T-helper 1 cell treated with Interleukin-12 subunit alpha and Interleukin-12 subunit beta and Interleukin-4 antibody, amounts not matched to agents 30 ng/mL and 1 ng/mL, for 36 hours (primary cell): Measurements from ENCODE around the gene BCAP31. TPM values are rescaled to one million over a fixed set of nuclear protein-coding genes. Genes with fewer than 3 reads are reported as not detected.
"Not testable (repeated sequence)": the region's sequence is repeated elsewhere in the genome, so short reads cannot be mapped to it uniquely, and the experiment has no call there.

Experiments used
- intact Hi-C: fragments of 100-400 bp; cut with micrococcal nuclease; formaldehyde crosslinking; loops from one replicate; pipeline ENCODE4 v1.15.1; 2024
- total RNA-seq: library from RNA; stranded (reverse); gene quantifications from 2 replicates; pipeline ENCODE4 v1.2.3, GENCODE V29; 2022

Gene BCAP31
- total RNA-seq, 1 donor from 2014 or later, result 168 TPM

DNA sequence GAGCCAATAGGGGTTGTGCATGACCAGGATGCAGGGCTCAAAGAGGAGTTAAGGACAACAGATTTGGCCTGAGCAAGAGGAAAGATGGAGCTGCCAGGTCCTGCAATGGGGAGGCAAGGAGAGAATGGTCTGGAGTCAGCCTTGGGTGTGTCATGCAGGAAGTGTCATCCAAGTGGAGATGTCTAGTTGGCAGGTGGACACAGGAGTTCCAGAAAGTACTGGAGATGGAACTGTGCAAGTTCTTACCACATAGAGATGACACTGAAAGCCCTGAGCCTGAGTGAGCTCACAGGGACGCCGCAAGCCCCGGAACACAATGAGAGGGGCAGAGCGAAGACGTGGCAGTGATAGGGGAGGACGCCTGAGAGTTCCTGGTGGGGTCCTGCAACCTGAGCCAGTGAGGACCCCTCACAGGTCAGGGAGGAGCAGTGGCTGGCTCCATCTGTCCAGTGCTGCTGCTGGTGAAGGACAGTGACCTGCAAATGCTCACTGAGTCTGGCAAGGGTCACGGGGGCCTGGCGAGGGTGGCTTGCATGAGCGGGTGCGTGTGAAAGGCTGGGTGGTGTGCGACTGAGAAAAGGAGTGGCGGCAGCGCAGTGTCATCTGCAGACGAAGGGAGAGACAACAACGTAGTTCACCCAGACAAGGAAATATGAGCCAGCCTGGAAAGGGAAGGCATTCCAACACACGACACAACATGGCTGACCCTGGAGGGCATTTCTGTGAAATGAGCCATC, 27.0 kb downstream of the BCAP31 start:
- intact Hi-C loops, result not testable (repeated sequence)

DNA sequence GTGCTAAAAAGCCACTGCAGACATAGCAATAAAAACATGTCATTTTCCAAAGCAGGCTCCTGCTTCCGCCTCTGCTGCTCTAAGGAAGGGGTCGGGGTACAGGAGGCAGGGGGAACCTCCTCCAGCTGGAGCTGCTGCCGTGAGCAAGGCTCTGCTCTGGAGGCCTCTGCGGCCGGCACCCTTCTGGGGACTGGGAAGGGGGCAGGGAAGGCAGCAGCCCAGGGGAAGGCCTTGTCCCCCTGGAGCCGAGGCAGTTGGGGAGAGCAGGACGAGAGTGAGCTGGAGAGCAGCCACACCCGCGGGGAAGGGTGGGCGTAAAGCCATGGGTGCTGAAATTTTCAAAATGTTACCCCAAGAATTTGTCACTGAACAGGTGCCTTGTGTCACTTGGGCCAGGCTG, 27.6 kb downstream of the BCAP31 start:
- intact Hi-C loops, result not testable (repeated sequence)

DNA sequence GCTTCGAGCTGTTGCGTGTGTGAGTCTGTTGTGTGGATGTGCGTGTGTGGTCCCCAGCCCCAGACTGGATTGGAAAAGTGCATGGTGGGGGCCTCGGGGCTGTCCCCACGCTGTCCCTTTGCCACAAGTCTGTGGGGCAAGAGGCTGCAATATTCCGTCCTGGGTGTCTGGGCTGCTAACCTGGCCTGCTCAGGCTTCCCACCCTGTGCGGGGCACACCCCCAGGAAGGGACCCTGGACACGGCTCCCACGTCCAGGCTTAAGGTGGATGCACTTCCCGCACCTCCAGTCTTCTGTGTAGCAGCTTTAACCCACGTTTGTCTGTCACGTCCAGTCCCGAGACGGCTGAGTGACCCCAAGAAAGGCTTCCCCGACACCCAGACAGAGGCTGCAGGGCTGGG, 28.1 kb downstream of the BCAP31 start:
- intact Hi-C loops, result no loop called here

DNA sequence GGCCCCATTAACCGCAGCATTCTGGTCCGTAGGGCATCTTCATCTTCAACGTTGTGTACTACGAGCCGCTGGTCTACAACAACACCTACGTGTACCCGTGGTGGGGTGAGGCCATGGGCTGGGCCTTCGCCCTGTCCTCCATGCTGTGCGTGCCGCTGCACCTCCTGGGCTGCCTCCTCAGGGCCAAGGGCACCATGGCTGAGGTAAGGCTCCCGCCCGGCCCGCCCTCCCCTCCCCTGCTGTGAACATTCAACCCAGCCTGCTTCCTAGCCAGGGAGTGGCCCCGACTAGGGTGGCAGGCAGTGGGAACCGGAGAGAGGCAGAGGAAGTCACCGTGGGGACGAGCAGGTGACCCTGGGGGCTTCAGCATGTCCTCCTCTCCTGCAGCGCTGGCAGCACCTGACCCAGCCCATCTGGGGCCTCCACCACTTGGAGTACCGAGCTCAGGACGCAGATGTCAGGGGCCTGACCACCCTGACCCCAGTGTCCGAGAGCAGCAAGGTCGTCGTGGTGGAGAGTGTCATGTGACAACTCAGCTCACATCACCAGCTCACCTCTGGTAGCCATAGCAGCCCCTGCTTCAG, 29.4 kb downstream of the BCAP31 start:
- intact Hi-C loops, result no loop called here

DNA sequence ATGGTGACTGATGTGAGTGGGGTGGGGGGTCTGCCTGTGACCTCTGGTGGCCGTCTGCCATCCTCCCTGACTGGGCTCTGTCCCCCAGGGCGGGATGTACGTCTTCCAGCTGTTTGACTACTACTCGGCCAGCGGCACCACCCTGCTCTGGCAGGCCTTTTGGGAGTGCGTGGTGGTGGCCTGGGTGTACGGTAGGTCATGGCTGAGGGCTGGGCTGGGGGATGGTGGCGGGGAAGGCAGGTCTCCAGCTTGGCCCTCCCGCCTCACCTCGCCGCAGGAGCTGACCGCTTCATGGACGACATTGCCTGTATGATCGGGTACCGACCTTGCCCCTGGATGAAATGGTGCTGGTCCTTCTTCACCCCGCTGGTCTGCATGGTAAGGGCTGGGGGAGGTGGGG, 29.9 kb downstream of the BCAP31 start:
- intact Hi-C loops, result not testable (repeated sequence)

DNA sequence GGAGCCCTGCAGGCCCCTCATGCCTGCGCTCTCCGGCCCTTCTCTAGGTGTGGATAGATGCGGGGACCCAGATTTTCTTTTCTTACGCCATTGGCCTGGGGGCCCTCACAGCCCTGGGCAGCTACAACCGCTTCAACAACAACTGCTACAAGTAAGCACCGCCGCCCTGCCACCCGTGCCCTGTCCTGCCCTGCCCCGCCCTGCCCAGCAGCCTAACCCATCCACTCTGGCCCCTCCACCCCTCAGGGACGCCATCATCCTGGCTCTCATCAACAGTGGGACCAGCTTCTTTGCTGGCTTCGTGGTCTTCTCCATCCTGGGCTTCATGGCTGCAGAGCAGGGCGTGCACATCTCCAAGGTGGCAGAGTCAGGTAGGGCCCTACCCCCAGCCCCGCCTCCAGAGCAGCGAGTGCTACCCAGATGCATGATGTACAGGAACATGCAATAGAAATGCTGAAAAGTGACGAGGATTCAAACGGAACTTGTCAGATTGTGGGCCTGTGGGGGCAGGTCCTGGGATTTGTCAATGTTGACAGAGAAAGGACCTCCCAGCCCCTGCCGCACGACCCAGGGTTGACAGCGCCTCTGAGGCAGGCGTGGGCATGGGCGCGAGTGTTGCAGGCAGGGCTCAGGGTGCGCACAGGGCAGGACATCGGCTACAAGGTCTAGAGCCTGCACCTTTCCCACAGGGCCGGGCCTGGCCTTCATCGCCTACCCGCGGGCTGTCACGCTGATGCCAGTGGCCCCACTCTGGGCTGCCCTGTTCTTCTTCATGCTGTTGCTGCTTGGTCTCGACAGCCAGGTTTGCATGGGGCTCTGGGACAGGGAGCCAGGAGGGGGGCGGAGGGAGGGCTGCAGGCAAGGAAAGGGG, 30.7 kb downstream of the BCAP31 start:
- intact Hi-C loops, result no loop called here

DNA sequence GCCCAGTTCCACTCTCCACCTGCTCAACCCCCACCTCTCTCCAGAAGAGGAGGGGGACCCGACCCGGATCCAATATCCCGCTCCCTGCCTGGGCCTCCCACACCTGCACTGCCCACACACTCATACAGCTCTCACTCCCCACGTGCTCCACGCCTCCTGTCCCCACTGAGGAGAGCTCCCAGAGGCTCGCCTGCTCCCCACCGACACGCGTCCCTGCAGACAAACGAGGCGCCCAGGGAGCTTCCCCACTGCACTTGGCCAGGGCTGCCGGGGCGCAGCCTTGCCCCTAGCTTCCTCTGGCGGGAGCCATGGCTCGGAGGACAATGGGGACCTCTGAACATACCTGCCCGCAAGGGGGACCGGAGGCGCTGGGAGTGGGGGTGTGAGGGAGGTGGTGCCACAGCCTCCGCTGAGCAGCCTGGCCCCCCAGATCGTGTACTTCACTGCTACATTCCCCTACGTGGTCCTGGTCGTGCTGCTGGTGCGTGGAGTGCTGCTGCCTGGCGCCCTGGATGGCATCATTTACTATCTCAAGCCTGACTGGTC, 31.5 kb downstream of the BCAP31 start:
- intact Hi-C loops, result no loop called here

DNA sequence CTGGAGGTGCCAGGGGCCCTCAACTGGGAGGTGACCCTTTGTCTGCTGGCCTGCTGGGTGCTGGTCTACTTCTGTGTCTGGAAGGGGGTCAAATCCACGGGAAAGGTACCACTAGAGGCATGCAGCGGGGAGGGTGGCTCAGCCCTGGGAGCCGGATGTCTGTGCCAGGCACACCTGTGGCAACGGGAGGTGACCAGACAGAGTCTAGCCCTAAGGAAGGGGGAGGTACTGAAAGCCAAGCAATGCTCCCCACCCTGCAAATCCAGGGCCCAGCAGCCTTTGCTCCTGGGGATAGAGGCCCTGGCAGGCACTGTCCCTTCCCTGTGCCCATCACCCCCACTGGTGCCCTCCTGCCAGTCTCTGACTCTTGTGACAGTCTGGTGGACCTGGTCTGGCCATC, 32.2 kb downstream of the BCAP31 start:
- intact Hi-C loops, result no loop called here

DNA sequence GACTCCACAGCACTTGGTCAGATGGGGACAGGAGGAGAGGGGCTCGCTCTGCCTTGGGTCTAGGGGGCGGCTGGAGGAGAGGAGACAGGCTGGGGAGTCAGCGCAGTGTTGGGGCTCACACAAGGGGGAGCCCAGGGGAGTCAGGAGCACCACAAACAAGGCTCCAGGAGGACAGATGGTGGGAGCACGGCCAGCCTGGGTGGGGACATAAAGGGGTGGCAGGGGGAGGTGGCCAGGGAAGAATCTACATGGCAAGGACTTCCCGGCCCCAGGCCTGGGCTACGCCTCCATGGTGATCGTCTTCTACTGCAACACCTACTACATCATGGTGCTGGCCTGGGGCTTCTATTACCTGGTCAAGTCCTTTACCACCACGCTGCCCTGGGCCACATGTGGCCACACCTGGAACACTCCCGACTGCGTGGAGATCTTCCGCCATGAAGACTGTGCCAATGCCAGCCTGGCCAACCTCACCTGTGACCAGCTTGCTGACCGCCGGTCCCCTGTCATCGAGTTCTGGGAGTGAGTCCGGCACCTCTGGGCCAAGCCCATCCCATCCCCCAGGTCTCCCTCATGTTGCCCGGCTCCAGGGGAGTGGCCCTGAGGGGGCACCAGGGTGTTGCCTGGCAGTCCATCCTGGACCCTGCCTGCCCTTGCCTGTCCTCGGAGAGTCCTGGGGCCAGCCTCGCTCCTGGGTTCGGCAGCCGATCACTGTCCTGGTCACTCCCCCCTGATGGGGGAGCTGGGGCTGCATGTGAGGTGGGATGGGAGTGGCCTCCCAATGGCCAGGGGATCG, 33.0 kb downstream of the BCAP31 start:
- intact Hi-C loops, result not testable (repeated sequence)

DNA sequence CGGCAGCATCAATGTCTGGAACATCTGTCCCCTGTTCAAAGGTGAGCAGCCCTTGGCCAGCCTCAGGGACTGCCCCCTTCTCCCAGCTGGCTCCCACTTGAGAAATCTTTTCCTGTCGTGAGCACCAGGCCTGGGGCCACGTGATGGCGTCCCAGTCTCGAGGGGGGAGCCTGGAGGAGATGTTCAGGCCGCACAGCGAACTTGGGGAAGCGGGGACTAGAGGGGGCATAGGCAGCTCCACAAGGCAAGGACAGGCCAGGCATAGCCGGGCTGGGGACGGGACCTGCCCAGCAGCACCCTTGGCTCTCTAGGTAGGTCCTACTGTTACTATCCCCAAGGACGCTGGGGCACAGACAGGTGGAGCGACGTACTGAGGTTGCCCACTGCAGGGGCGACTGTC, 33.7 kb downstream of the BCAP31 start:
- intact Hi-C loops, result no loop called here

DNA sequence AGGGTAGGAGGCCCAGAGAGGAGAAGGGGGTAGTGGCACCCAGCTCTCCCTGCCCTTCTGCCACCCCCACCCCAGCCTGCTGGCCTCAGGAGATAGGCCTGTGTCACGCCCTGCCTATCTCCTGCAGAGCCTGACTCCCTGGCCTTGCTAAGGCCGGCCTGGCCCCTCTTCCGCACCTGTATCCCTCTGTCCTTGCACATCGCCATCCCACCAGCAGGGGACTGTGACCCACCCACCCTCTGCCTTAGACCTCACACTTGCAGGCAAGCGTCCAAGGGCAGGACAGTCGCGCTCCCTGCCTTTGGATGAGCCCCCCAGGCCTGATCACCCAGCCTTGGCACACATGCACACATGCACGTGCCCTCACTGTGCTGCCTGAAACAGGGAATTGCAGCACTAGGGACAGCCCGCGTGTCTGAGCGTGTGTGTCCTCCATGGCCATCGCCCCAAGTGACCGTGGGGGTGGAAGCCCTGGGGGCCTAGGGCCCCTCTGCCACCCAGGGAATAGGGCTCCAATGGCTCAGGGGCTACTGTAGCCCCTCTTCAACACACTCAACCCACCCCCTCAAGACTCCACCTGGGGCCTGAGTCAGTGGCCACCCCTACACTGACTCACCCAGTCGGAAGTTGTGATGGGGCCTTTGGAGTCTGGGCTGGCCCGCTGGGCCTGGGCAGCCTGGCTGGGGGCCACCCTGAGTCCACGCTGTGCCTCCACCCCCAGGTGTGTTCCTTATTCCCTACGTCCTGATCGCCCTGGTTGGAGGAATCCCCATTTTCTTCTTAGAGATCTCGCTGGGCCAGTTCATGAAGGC, 34.3 kb downstream of the BCAP31 start:
- intact Hi-C loops, result no loop called here

DNA sequence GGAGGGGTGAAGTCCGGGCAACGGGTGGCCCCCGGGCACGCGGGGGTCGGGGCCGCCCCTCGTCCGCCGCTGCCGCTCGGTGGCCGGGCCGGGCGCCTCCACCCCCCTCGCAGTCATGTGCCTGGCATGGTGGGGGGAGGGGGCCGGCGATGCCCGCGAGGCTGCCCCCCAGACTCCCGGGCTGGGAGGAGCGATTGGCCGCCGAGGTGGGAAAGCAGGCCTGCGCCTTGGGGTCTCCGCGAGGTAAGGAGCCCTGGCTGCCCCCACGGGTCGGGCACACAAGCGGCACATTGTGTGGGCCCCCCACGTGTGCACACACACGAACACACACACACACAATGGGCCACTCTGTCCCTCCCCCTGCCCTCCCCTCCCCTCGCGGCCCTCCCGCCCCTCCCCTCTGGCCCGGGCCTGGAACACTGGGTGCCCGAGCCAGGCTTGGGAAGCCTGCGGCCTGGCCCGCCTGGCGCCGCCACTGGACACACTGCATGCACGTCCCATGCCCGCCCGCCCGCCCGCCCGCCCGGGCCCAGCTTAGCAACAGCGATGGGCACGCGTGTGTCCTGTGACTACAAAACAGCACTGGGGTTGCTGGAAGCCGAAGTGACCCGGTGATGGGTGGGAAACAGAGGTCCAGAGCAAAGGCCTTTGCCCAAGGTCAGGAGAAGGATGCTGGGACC, 35.1 kb downstream of the BCAP31 start:
- intact Hi-C loops, result no loop called here

DNA sequence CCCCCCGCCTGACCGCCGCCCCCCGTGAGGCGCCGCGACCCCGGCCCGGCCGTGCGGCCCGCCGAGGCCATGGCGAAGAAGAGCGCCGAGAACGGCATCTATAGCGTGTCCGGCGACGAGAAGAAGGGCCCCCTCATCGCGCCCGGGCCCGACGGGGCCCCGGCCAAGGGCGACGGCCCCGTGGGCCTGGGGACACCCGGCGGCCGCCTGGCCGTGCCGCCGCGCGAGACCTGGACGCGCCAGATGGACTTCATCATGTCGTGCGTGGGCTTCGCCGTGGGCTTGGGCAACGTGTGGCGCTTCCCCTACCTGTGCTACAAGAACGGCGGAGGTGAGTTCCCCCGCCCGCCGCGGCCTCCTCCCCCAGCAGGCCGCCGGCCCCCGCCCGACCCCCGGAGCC, 35.7 kb downstream of the BCAP31 start:
- intact Hi-C loops, result no loop called here

DNA sequence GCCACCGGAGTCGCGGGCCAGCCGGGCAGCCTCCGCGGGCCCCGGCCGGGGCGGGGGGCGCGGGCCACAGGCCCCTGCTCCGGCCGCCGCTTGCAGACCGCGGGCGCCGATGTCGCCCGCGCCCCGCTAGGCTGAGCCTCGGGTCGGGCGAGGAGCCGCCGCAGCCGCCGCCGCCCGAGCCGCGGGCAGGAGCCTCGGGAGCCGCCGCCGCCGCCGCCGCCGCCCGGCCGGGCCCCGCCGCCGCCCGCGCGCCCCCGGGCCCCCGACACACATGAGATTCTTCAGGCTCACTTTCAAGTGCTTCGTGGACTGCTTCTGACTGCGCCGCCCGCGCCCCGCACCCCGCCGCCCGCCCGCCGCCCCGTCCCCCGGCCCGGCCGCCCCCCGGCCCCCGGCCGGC, 36.1 kb downstream of the BCAP31 start:
- intact Hi-C loops, result no loop called here

DNA sequence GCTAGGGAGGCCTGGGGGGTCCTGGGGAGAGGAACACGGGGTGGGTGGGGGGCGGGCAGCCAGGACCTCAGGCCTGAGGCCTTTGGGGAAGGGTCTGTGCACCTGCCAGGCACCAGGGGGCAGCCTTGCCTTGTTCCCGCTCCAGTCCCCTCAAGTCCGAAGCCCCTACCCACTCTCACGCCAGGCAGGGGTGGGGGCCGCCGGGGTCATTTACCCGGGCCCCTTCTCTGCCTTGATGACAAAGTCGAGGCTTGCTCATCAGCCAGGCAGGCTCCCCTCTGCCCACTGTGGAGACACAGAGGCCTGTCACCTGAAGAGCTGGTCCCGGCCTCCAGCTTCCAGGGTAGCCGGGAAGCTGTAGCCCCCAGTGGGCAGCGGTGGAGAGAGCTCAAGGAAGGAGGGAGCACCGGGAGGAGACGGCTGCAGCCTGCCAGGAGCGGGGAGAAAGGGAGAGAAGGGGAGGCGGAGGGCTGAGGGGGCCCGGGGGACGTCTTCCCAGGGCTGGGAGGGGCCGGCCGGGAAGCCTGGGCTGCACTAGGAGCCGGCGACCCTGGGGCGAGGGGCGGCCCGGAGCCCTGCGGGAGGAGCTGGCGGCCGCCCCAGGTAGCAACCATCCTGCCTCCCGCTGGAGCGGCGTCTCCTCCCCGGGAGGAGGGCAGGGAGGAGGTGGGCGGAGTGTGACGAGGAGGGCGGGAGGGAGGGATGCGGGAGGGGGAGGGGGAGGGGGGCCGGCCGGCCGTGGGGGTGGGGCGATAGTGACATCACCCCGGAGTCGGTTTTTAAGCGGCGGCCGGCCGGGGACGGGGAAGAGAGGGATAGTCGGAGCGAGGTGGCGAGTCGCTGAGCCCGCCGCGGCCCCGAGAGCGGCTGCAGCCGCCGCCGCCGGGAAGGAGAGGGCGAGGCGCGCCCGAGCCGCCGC, 36.8 kb downstream of the BCAP31 start, which contains the start of gene SLC6A8:
SLC6A8 (plus strand) TSS at position 806 of the 919 bp plus-strand sequence. CDS start 649 bp downstream, outside the sequence.
- intact Hi-C loops, result loop anchor here (1.0 kb wide), 1 partner anchor 37 kb away; the partner anchor contains the start of genes ABCD1 and BCAP31

DNA sequence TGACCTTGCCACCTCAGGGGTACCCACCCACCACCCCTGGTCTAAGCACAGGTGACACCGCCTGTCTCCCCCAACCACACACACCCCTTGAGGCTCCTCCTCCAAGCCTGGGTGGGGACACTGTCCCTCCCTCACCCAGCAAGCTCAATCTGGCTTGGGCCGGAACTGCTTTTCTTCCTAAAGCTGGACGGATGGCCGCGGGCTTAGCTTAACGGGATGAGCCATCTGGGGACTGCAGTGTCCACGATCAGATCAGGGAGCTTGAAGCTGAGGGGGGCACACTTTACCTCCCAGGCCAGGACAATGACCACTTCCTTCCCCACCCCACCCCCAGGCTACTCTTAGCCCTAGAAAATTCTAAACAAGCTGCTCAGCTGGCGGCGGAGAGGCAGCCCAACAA, 37.5 kb downstream of the BCAP31 start:
- intact Hi-C loops, result loop anchor here (1.0 kb wide), 1 partner anchor 38 kb away; the partner anchor contains the start of genes ABCD1 and BCAP31

DNA sequence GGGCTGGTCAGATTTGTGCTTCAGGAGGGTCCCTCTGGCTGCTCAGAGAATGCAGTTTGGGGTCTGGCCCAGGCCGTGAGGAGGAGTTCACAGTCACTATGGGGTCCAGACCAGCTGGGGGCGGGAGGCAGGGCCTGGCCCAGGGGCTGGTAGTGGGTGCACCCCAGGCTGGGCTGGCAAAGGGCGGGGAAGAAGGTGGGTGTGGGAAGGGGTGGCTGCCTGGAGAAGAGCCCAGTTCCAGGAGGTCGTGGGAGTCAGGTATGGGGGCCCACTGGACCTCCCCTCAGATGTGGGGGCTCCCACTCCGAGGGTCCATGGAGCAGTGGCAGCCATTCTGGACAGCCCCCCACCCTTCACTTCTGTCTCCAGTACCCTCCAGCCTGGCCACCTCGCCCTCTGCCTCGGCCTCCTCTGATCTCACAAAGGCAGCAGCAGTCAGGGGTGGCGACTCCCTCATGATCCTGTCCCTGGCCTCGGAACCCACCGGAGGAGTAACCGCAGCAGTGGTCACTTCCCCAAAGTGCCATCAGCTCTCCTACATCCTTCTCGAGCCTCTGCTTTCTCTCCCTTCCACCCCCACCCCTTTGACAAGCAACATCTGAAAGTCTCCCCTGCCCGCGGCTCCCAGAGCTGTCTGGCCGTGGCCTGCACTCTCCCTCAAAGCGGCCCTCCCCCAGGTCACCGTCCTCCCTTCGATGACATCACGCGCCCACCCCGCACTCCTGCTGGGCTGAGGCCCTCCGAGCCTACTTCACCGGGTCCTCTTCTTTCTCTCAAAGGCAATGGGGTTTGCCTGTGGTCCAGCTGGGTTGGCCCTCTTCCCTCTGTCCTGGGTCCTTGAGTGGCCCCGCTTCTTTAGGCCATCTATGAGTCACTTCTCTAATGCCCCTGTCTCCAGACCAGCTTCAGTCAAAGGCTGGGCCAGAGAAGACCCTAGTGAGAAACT, 38.2 kb downstream of the BCAP31 start:
- intact Hi-C loops, result no loop called here
